Measurements from ENCODE around the gene PCDH9.

GRCh38 chr13:66462187-66462586, 767.9 kb downstream of the PCDH9 start:
- no peak for TF ChIP-seq EZH2phosphoT487 (IDR thresholded peaks at IDR 0.05; ENCODE audit: low read depth)
- TF ChIP-seq CTCF (IDR thresholded peaks at IDR 0.05; ENCODE audit: low read depth, low read length): no peak

Data from OCI-LY3 (cell line).